GM13977 (cell line): ENCODE data around the gene EPN3.

Experiments used
- DNase-seq: peaks from one replicate; pipeline ENCODE4 v3.0.0; 2012; ENCODE audit warnings: low spot score
- in situ Hi-C: fragments of 300-500 bp; cut with MboI; formaldehyde crosslinking; loops from one replicate; pipeline ENCODE4 v1.12.0; 2022; ENCODE audit warnings: low sequenced_read_pairs, low pct_unique_long_range_greater_than_20kb, mixed read lengths, inconsistent platforms; ENCODE audit not compliant: unreplicated experiment
- TF ChIP-seq, protein P1 (sequence below): IDR thresholded peaks from 2 replicates; pipeline ENCODE4 v1.5.1; 2012; ENCODE audit warnings: mild to moderate bottlenecking, control low read depth; ENCODE audit not compliant: insufficient read depth; ENCODE audit errors: extremely low read depth, missing control alignments

The EPN3 gene

DNA sequence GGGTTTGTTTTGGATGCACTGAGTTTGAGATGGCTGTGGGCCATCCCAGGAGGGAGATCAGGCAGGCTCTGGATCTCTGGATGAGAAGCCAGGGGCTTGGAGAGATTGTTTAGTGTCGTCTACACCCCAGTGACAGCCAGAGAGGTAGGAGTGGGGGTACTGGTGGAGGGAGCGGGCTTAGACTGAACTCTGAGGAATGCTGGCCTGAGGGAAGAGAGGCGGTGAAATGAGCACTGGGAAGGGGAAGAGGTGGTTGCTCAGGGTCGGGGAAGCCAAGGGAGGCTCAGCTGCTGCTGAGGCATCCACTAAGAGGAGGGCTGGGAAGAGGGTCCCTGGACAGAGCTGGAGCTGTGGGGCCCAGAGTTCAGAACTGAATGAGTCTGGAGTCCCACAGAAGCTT, 51.6 kb downstream of the EPN3 start:
- in situ Hi-C loops: no loop called here
- TF ChIP-seq, protein P1, sequence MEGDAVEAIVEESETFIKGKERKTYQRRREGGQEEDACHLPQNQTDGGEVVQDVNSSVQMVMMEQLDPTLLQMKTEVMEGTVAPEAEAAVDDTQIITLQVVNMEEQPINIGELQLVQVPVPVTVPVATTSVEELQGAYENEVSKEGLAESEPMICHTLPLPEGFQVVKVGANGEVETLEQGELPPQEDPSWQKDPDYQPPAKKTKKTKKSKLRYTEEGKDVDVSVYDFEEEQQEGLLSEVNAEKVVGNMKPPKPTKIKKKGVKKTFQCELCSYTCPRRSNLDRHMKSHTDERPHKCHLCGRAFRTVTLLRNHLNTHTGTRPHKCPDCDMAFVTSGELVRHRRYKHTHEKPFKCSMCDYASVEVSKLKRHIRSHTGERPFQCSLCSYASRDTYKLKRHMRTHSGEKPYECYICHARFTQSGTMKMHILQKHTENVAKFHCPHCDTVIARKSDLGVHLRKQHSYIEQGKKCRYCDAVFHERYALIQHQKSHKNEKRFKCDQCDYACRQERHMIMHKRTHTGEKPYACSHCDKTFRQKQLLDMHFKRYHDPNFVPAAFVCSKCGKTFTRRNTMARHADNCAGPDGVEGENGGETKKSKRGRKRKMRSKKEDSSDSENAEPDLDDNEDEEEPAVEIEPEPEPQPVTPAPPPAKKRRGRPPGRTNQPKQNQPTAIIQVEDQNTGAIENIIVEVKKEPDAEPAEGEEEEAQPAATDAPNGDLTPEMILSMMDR: no peak
- no peak for DNase-seq

DNA sequence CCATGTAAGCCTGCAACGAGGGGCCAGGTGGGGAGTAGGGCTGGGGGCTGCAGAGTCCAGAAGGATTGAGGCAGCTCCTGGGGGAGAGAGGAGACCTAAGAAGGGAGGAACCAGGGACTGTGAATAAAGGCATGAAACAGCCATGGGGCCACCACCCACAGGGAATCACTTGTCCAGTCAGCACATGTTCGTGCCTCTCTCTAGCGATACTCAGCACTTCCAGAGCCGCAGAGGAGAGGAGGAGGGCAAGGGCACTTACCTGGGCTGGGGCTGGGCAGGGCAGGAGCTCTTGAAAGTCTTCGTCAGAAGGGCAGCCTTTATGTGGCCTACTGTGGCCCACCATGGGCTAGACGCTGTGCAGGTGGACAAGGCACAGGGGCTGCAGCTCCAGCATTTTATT, 52.2 kb downstream of the EPN3 start:
- no peak for DNase-seq
- TF ChIP-seq, protein P1: no peak
- in situ Hi-C loops: no loop called here

DNA sequence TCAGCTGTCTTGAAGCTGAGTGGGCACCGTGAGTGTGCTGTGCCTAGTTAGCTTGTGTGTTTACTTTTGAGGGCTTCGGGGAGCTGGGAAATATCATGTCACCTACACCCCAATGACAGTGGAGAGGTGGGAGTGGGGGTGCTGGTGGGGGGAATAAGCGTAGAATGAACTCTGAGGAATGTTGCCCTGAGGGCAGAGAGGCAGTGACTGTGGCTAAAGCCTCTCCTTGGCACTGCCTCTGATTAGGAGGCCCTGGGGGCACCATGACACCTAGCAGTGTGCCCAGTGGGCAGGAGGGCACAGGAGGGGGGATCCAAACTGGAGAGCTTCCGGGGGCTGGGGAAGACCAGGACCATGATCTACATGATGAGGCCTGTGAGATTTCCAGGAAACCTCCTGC, 52.8 kb downstream of the EPN3 start:
- in situ Hi-C loops: no loop called here
- TF ChIP-seq, protein P1: no peak
- no peak for DNase-seq

DNA sequence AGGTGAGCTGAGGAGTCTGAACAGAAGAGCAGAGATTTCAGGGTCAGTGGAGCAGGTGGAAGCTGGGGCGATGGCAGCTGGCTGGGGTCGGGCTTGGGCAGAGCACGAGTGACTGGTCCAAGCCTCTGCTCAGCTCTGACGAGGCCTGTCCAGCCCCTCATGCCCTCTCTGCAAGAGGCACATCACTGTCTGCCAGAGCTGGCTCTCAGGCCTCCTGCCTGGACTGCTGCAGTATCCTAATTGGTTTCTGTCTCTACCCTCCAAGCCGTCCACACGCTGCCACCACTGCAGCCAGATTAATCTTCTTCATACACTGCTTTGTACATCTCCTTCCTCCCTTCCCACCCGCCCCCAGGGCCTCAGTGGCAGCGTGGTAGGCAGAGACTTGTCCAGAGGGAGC, 53.4 kb downstream of the EPN3 start:
- TF ChIP-seq, protein P1: no peak
- no peak for DNase-seq
- in situ Hi-C loops: no loop called here

DNA sequence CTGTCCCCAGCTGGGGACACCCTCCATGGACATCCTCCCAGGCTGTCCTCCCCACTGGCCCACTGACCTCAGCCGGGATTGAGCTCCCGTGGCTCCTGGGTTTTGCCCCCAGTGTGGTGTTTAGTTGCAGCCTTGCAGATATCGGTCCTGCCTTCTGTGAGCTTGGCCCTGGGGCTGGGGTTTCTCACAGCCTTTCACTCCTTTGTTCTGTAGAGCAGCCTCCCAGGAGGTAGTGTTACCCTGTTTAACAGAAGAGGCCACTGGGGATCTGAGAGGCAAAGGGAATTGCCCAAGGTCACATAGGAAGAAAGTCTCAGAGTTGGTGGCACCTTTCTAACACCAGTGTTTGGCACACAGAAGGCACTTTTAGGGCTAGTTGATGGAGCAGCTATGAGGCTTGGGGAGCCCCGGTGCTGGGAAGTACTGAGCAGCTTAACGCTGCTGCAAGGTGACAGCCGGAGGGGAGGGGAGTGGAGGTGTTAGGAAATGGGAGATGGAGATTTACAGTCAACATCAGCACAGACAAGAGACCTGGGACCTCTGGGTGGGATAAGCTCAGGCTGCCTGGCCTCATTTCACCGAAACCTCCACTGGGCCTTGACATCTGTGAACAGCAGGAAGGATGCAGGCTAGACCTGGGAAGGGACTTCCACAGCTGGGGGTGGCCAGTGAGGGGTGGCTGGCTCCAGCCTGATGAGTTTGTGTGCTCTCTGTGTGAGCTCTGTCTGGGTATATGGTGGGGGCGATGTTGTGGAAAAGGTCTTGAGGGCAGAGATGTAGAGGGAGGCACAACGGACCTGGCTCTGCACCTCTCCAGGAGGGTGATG, 54.1 kb downstream of the EPN3 start:
- DNase-seq: no peak
- in situ Hi-C loops: no loop called here
- TF ChIP-seq, protein P1: no peak

DNA sequence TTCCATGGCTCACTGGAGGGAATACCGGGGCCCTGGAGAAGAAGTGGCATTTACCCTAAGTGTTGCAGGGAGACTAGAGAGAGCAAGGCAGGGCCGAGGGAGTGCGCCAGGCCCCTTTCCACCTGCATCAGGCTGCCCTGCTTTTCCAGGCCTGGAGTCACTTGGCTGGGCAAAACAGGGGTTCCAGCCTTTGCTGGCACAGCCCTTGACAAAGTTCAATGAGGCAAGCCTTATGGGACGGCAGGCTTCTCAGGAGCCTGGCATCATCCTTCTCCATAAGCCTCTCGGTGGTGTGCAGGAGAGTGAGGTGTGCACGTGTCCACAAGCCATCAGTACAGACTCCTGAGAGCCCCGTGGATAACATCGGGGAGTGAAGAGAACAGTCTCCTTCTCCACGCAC, 55.0 kb downstream of the EPN3 start:
- in situ Hi-C loops: no loop called here
- TF ChIP-seq, protein P1: no peak
- no peak for DNase-seq
